CD4-positive, alpha-beta T cell (primary cell): ENCODE results near the gene BAZ2A. TPM values are rescaled to one million over a fixed set of nuclear protein-coding genes. Genes with fewer than 3 reads are reported as not detected.

ENCODE experiments used
- ATAC-seq: fragments of 200-7000 bp; cut with Tn5 transposase; one replicate; pipeline ENCODE4 v1.10.0; 2022; ENCODE audit warnings: mild to moderate bottlenecking; ENCODE audit not compliant: poor library complexity
- CTCF ChIA-PET: fragments of 350-600 bp; sonication (Branson Sonifier 250); formaldehyde crosslinking; loops from one replicate; lab custom pipeline; 2021; ENCODE audit warnings: antibody characterized with exemption, inconsistent platforms; lab: Charles Lee
- POLR2A ChIA-PET: fragments of 350-600 bp; sonication (Branson Sonifier 250); formaldehyde crosslinking; loops from one replicate; lab custom pipeline; 2021; ENCODE audit warnings: antibody characterized with exemption, inconsistent platforms; lab: Charles Lee
- DNase-seq, 14 experiments: peaks; one replicate each; pipeline ENCODE4 v3.0.0-alpha.2; 2013 to 2020; ENCODE audit warnings: mixed read lengths in 2 of 14
- H3K27ac ChIP-seq, 2 donors: one replicate each; pipeline versions ENCODE4 v1.5.1 to v1.7.0; 2013; ENCODE audit warnings: low read length in 2 of 2, low read depth in 1 of 2, mild to moderate bottlenecking in 1 of 2
- H3K27me3 ChIP-seq, 2 experiments: 1 replicate in 1 of 2; 2 replicates in 1 of 2; pipeline versions ENCODE4 v1.6.1 to v1.7.0; 2013; ENCODE audit warnings: low read length in 2 of 2, control low read depth in 1 of 2, mild to moderate bottlenecking in 1 of 2, moderate library complexity in 1 of 2; ENCODE audit not compliant: insufficient read depth in 2 of 2, control insufficient read depth in 1 of 2
- H3K36me3 ChIP-seq: one replicate; pipeline ENCODE4 v1.6.1; 2013; ENCODE audit warnings: low read length, control low read depth; ENCODE audit not compliant: insufficient read depth
- H3K4me1 ChIP-seq: one replicate; pipeline ENCODE4 v1.6.1; 2013; ENCODE audit warnings: low read length, control low read depth; ENCODE audit not compliant: insufficient read depth
- H3K4me3 ChIP-seq: one replicate; pipeline ENCODE4 v1.5.1; 2013; ENCODE audit warnings: mild to moderate bottlenecking, low read length, moderate library complexity
- H3K9me3 ChIP-seq, 2 experiments: 1 replicate in 1 of 2; 2 replicates in 1 of 2; pipeline versions ENCODE4 v1.6.1 to v1.7.0; 2013; ENCODE audit warnings: low read length in 2 of 2, mild to moderate bottlenecking in 2 of 2, control low read depth in 1 of 2, moderate library complexity in 1 of 2; ENCODE audit not compliant: control insufficient read depth in 1 of 2, insufficient read depth in 1 of 2
- H3K27ac Mint-ChIP-seq: one replicate; pipeline ENCODE4 v1.8.0; 2020; ENCODE audit warnings: mixed read lengths
- H3K27me3 Mint-ChIP-seq: one replicate; pipeline ENCODE4 v1.8.0; 2021; ENCODE audit warnings: mixed read lengths
- H3K36me3 Mint-ChIP-seq: one replicate; pipeline ENCODE4 v1.8.0; 2021; ENCODE audit warnings: low read depth, mixed read lengths
- H3K4me1 Mint-ChIP-seq: one replicate; pipeline ENCODE4 v1.8.0; 2021; ENCODE audit warnings: low read depth, mixed read lengths
- H3K4me3 Mint-ChIP-seq: one replicate; pipeline ENCODE4 v1.8.0; 2020; ENCODE audit warnings: mild to moderate bottlenecking, mixed read lengths
- H3K9me3 Mint-ChIP-seq: one replicate; pipeline ENCODE4 v1.8.0; 2020; ENCODE audit warnings: mixed read lengths
- intact Hi-C, 2 experiments: fragments of 100-400 bp; cut with DNase I in 1 of 2; cut with micrococcal nuclease in 1 of 2; formaldehyde crosslinking; loops; one replicate each; pipeline versions ENCODE4 v1.15.1 to v1.9.0; 2023 to 2025; cut with DNase I, micrococcal nuclease
- total RNA-seq, 174 experiments: library from RNA in 2 of 174; stranded (reverse) in 2 of 174; gene quantifications; one replicate each; pipeline ENCODE4 v1.2.3 and lab custom pipeline; 2021 to 2026
- TF ChIP-seq, protein P1 (sequence below): fragments of 200-600 bp; IDR thresholded peaks from one replicate; pipeline ENCODE4 v1.8.0; 2022; ENCODE audit warnings: antibody characterized with exemption, mild to moderate bottlenecking

The BAZ2A gene
- total RNA-seq, 2 experiments from 2014 or later, result 207 to 211 TPM

DNA sequence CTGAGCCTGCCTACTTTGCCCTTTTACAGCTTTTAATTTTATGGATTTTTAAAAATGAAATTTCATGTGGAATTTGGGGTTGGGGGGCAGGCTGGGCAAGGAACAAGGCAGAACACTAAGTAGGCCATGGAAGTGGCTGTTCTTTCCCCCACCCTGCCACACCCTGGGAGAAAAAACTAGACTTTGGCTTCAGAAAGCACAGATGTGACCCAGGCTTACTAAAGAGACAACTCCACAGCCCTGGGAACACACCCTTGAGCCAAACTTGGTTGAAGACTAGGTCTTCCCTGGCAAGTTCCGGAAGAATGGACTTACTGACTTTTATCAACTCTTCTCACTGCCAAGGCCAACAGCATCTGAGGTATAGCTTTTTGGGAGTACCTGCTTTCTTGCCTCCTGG, 40.3 kb downstream of the BAZ2A start:
- intact Hi-C loops, result loop anchor here in 1 of 2 experiments (5.0 to 10.0 kb wide), 2 partner anchors 38 to 475 kb away; partner anchors contain the start of genes RPL41 and ZC3H10
- Mint-ChIP-seq H3K4me3 (no peak overlapping the region), H3K36me3 (peaks cover 11% of the 10 kb centered on the region), H3K9me3 (no peaks in the 10 kb centered on the region), H3K27me3 (no peaks in the 10 kb centered on the region), H3K4me1 (peaks cover 8% of the 10 kb centered on the region), H3K27ac (no peak overlapping the region)
- H3K27me3 ChIP-seq, result no peaks in the 10 kb centered on the region
- H3K27ac ChIP-seq, result no peak overlapping the region
- CTCF ChIA-PET, result interaction anchor here (0.7 to 1.5 kb wide), 4 partner anchors 8 to 75 kb away, joined by 3 to 5 read pairs (median 4); no protein-coding TSS in a partner anchor
- TF ChIP-seq, protein P1, sequence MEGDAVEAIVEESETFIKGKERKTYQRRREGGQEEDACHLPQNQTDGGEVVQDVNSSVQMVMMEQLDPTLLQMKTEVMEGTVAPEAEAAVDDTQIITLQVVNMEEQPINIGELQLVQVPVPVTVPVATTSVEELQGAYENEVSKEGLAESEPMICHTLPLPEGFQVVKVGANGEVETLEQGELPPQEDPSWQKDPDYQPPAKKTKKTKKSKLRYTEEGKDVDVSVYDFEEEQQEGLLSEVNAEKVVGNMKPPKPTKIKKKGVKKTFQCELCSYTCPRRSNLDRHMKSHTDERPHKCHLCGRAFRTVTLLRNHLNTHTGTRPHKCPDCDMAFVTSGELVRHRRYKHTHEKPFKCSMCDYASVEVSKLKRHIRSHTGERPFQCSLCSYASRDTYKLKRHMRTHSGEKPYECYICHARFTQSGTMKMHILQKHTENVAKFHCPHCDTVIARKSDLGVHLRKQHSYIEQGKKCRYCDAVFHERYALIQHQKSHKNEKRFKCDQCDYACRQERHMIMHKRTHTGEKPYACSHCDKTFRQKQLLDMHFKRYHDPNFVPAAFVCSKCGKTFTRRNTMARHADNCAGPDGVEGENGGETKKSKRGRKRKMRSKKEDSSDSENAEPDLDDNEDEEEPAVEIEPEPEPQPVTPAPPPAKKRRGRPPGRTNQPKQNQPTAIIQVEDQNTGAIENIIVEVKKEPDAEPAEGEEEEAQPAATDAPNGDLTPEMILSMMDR, result no peak
- no peak overlapping the region for H3K4me3 ChIP-seq
- DNase-seq (no peak), ATAC-seq (no peak)
- POLR2A ChIA-PET, result no interaction called here
- H3K4me1 ChIP-seq, result no peaks in the 10 kb centered on the region
- H3K9me3 ChIP-seq, result no peaks in the 10 kb centered on the region
- peaks cover 5% of the 10 kb centered on the region for H3K36me3 ChIP-seq

DNA sequence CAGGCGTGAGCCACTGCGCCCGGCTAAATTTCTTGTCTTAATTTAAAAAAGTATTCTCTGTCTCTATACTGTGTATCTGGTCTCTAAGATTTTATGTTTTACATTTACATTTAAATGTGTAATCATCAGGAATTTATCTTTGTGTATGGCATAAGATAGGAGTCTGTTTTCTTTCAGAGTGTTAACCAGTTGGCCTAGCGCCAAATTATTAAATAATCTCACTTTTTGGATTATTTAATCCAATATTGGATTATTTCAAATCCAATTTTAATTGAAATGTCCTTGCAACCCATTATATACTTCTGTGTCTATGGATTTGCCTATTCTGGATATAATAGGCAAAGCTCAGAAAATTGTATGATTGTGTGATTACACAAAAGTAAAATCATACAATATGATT, 45.0 kb downstream of the BAZ2A start:
- H3K27me3 Mint-ChIP-seq, result no peaks in the 10 kb centered on the region
- H3K27ac Mint-ChIP-seq, result no peak overlapping the region
- peaks cover 7% of the 10 kb centered on the region for H3K36me3 Mint-ChIP-seq
- DNase-seq (no peak), ATAC-seq (no peak)
- no peaks in the 10 kb centered on the region for H3K9me3 Mint-ChIP-seq
- H3K4me1 Mint-ChIP-seq, result peaks cover 16% of the 10 kb centered on the region
- TF ChIP-seq, protein P1, result no peak
- Histone ChIP-seq H3K27me3 (no peaks in the 10 kb centered on the region), H3K4me3 (no peak overlapping the region), H3K27ac (no peak overlapping the region), H3K4me1 (peaks cover 10% of the 10 kb centered on the region), H3K9me3 (no peaks in the 10 kb centered on the region), H3K36me3 (peaks cover 5% of the 10 kb centered on the region)
- intact Hi-C loops, result no loop called here
- H3K4me3 Mint-ChIP-seq, result no peak overlapping the region
- ChIA-PET CTCF (no interaction called here), POLR2A (no interaction called here)

DNA sequence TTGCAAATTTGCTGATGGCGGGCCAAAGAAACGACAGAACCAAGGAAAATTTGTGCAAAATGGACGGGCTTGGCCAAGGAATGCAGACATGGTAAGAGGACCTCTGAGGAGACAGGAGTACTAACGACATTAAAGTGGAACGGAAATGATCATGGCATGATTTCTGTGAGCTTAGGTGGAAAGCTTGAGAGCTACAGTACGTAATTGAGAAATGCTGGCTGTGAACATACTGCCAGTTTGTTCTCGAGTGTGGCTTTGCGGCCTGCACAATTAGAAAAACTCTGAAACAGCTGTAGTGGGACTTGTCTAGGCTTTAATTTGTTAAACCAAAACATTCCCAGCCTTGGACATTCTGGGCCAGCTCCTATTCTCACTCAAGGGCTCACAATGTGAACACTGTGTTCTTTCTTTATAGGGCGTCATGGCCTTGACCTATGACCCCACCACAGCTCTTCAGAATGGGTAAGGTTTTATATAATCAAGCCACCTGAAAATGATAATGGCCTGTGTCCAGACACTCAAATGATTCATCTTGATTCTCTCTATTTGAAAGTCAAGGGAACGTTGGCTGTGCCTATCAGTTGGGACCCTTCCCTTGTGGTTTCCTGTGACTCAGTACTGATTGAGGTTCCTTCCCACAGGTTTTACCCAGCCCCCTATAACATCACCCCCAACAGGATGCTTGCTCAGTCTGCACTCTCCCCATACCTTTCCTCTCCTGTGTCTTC, 48.5 kb downstream of the BAZ2A start:
- Histone ChIP-seq H3K9me3 (no peaks in the 10 kb centered on the region), H3K4me3 (no peak overlapping the region), H3K27me3 (no peaks in the 10 kb centered on the region), H3K36me3 (no peaks in the 10 kb centered on the region), H3K27ac (peak overlapping the region in 1 of 2 donors; percentile 9), H3K4me1 (peaks cover 10% of the 10 kb centered on the region)
- H3K9me3 Mint-ChIP-seq, result no peaks in the 10 kb centered on the region
- CTCF ChIA-PET, result interaction anchor here (1.2 to 1.7 kb wide), 3 partner anchors 8 to 68 kb away, joined by 3 to 6 read pairs (median 4); no protein-coding TSS in a partner anchor
- peak; percentile 90 for ATAC-seq
- intact Hi-C loops, result no loop called here
- DNase-seq, result peak in 6 of 14 experiments; percentile 8 to 69 (median 44)
- no peaks in the 10 kb centered on the region for H3K36me3 Mint-ChIP-seq
- H3K27ac Mint-ChIP-seq, result peak overlapping the region; percentile 52
- TF ChIP-seq, protein P1, result no peak
- peaks cover 16% of the 10 kb centered on the region for H3K4me1 Mint-ChIP-seq
- no peaks in the 10 kb centered on the region for H3K27me3 Mint-ChIP-seq
- no peak overlapping the region for H3K4me3 Mint-ChIP-seq
- POLR2A ChIA-PET, result interaction anchor here (1.3 kb wide), 1 partner anchor 60 kb away, joined by 4 read pairs; the partner anchor contains the start of gene RBMS2
